D341Med (cell line): ENCODE measurements around the gene ASB2.

ENCODE experiments used
- DNase-seq: peaks from one replicate; pipeline ENCODE4 v3.0.0; 2012; ENCODE audit warnings: low spot score

ASB2 gene

GRCh38 chr14:93906341-93907329 lies 69.7 kb downstream of the ASB2 start:
- DNase-seq = peak; percentile 86

GRCh38 chr14:93905623-93906022 lies 70.7 kb downstream of the ASB2 start:
- DNase-seq = peak; percentile 51

- peak; percentile 55 for DNase-seq
These were observed 72.8 kb downstream of the ASB2 start for GRCh38 chr14:93903342-93904184.

- DNase-seq = no peak
These were observed 73.6 kb downstream of the ASB2 start for GRCh38 chr14:93902619-93903307.

- DNase-seq = no peak
These were observed 74.6 kb downstream of the ASB2 start for GRCh38 chr14:93901813-93902212.

GRCh38 chr14:93898731-93899130 lies 77.6 kb downstream of the ASB2 start:
- no peak for DNase-seq

GRCh38 chr14:93898081-93898611 lies 78.2 kb downstream of the ASB2 start:
- DNase-seq = no peak

- DNase-seq = no peak
These were observed 78.9 kb downstream of the ASB2 start for GRCh38 chr14:93897476-93897845.

GRCh38 chr14:93895023-93895604 lies 81.3 kb downstream of the ASB2 start:
- peak; percentile 48 for DNase-seq

- DNase-seq = no peak
These were observed 82.6 kb downstream of the ASB2 start for GRCh38 chr14:93893661-93894261.

- peak; percentile 85 for DNase-seq
These were observed 83.3 kb downstream of the ASB2 start for GRCh38 chr14:93892923-93893558.

- no peak for DNase-seq
These were observed 83.9 kb downstream of the ASB2 start for GRCh38 chr14:93892505-93892839.

GRCh38 chr14:93891756-93892504 lies 84.4 kb downstream of the ASB2 start:
- DNase-seq = no peak

- no peak for DNase-seq
These were observed 86.5 kb downstream of the ASB2 start for GRCh38 chr14:93889739-93890483.

GRCh38 chr14:93888995-93889394 lies 87.4 kb downstream of the ASB2 start:
- no peak for DNase-seq

- no peak for DNase-seq
These were observed 91.4 kb downstream of the ASB2 start for GRCh38 chr14:93884950-93885349.
